ENCODE measurements around the gene CDPF1.

GRCh38 chr22:46260038-46260437 lies 9.9 kb upstream of the CDPF1 start:
- TF ChIP-seq POLR2AphosphoS5 (IDR thresholded peaks at IDR 0.05; ENCODE audit: low read depth, low read length) (no peak), POLR2A (IDR thresholded peaks at IDR 0.05; ENCODE audit: low read depth, low read length) (no peak), TAF1 (IDR thresholded peaks at IDR 0.05; ENCODE audit: borderline replicate concordance, low read depth, low read length) (no peak)
